Endothelial cell of hepatic sinusoid (primary cell): ENCODE results near the gene TDRD5.

Experiments used
- in situ Hi-C: cut with HindIII; loops from 2 replicates; pipeline ENCODE4 v1.10.0; 2017; ENCODE audit warnings: low sequenced_read_pairs

TDRD5 gene

GRCh38 chr1:179729881-179730280 is 138.2 kb downstream of the TDRD5 start:
- in situ Hi-C loops, result no loop called here

GRCh38 chr1:179731643-179732042 is 140.0 kb downstream of the TDRD5 start:
- in situ Hi-C loops, result no loop called here
